Endothelial cell of umbilical vein (primary cell): ENCODE measurements around the gene CYP26C1. TPM values are rescaled to one million over a fixed set of nuclear protein-coding genes. Genes with fewer than 3 reads are reported as not detected.

Experiments
- BruUV-seq: library from RNA; stranded (reverse); fragments of 400-500 nt; replicated peaks from 2 replicates; lab custom pipeline; 2021; lab: Mats Ljungman, UMichigan
- CTCF ChIA-PET: fragments of 300-600, 350-600 bp; sonication (Branson Sonifier 250); formaldehyde crosslinking; loops from one replicate; lab custom pipeline; 2021; ENCODE audit warnings: antibody characterized with exemption, inconsistent platforms; lab: Charles Lee
- POLR2A ChIA-PET: fragments of 300-600, 350-600 bp; sonication (Branson Sonifier 250); formaldehyde crosslinking; loops from one replicate; lab custom pipeline; 2021; ENCODE audit warnings: antibody characterized with exemption, inconsistent platforms; lab: Charles Lee
- DNase-seq: peaks from one replicate; pipeline ENCODE4 v3.0.0-alpha.2; 2011; ENCODE audit warnings: low read depth, low spot score
- FAIRE-seq: peaks from 2 replicates; lab custom pipeline; 2011; peaks lifted over from hg19 to GRCh38; lab: Jason Lieb, UNC
- H2AFZ ChIP-seq: 2 replicates; pipeline ENCODE4 v1.6.0; 2012; ENCODE audit warnings: low read depth, low read length, control low read depth, inconsistent platforms
- H3K27ac ChIP-seq: 2 replicates; pipeline ENCODE4 v1.5.1; 2011; ENCODE audit warnings: low read depth, mild to moderate bottlenecking, control low read depth, low read length, moderate library complexity; ENCODE audit not compliant: insufficient read depth
- H3K27me3 ChIP-seq, 2 experiments: 2 replicates each; pipeline versions ENCODE4 v1.6.0 to v1.6.1; 2011; ENCODE audit warnings: low read length in 2 of 2, mixed read lengths in 1 of 2; ENCODE audit not compliant: control insufficient read depth in 2 of 2, insufficient read depth in 2 of 2
- H3K36me3 ChIP-seq, 2 experiments: 2 replicates in 1 of 2; 3 replicates in 1 of 2; pipeline ENCODE4 v1.5.1; 2011; ENCODE audit warnings: low read length in 2 of 2, mild to moderate bottlenecking in 1 of 2, moderate library complexity in 1 of 2; ENCODE audit not compliant: control insufficient read depth in 2 of 2, insufficient read depth in 2 of 2; ENCODE audit errors: extremely low read depth in 1 of 2
- H3K4me1 ChIP-seq: 3 replicates; pipeline ENCODE4 v1.5.1; 2011; ENCODE audit warnings: mild to moderate bottlenecking, low read length; ENCODE audit not compliant: control insufficient read depth, insufficient read depth; ENCODE audit errors: extremely low read depth
- H3K4me2 ChIP-seq: 2 replicates; pipeline ENCODE4 v1.6.1; 2011; ENCODE audit warnings: low read length, control low read depth, mixed read lengths; ENCODE audit not compliant: insufficient read depth
- H3K4me3 ChIP-seq, 3 experiments: fragments of 200-600 bp in 1 of 3; sonication (generic), shearing (Covaris generic) in 1 of 3; replicated peaks in 1 of 3; 2 replicates each; pipeline ENCODE4 v1.5.1; 2011 to 2016; ENCODE audit warnings: control low read depth in 3 of 3, low read length in 3 of 3, mild to moderate bottlenecking in 2 of 3, inconsistent platforms in 1 of 3, low read depth in 1 of 3, moderate library complexity in 1 of 3; ENCODE audit not compliant: insufficient read depth in 1 of 3
- H3K79me2 ChIP-seq: 2 replicates; pipeline ENCODE4 v1.6.0; 2012; ENCODE audit warnings: low read length, inconsistent platforms; ENCODE audit not compliant: control insufficient read depth, insufficient read depth
- H3K9ac ChIP-seq: replicated peaks from 2 replicates; pipeline ENCODE3; 2011; ENCODE audit warnings: low read length, control low read depth; ENCODE audit not compliant: insufficient read depth; ENCODE audit errors: extremely low read depth
- H3K9me1 ChIP-seq: replicated peaks from 3 replicates; pipeline ENCODE4 v1.6.0; 2011; ENCODE audit warnings: mild to moderate bottlenecking, low read length; ENCODE audit not compliant: control insufficient read depth, insufficient read depth; ENCODE audit errors: extremely low read depth
- H3K9me3 ChIP-seq: replicated peaks from 2 replicates; pipeline ENCODE4 v1.5.1; 2012; ENCODE audit warnings: low read length, inconsistent platforms; ENCODE audit not compliant: control insufficient read depth, insufficient read depth
- H4K20me1 ChIP-seq: replicated peaks from 2 replicates; pipeline ENCODE3; 2011; ENCODE audit warnings: mild to moderate bottlenecking, low read length; ENCODE audit not compliant: control insufficient read depth, insufficient read depth; ENCODE audit errors: extremely low read depth
- CTCF ChIP-seq, 2 donors: IDR thresholded peaks; 1 replicate in 1 of 2; 2 replicates in 1 of 2; pipeline ENCODE4 v1.5.1; 2011; ENCODE audit warnings: low read length in 2 of 2, mild to moderate bottlenecking in 2 of 2, moderate library complexity in 2 of 2, control low read depth in 1 of 2, inconsistent platforms in 1 of 2, low read depth in 1 of 2; ENCODE audit not compliant: insufficient read depth in 1 of 2; ENCODE audit errors: extremely low read depth in 1 of 2
- FOS ChIP-seq: IDR thresholded peaks from 2 replicates; pipeline ENCODE4 v1.6.1; 2011; ENCODE audit warnings: mild to moderate bottlenecking, low read length, moderate library complexity, borderline replicate concordance; ENCODE audit not compliant: insufficient read depth
- JUN ChIP-seq: IDR thresholded peaks from 2 replicates; pipeline ENCODE4 v1.6.1; 2011; ENCODE audit warnings: borderline replicate concordance, low read depth; ENCODE audit not compliant: insufficient read length, insufficient read depth
- MYC ChIP-seq: IDR thresholded peaks from one replicate; pipeline ENCODE4 v1.6.1; 2011; ENCODE audit warnings: mild to moderate bottlenecking, low read depth, low read length
- POLR2AphosphoS5 ChIP-seq: IDR thresholded peaks from 2 replicates; pipeline ENCODE4 v1.6.1; 2012; ENCODE audit warnings: low read depth, mild to moderate bottlenecking, control low read depth, low read length, moderate library complexity; ENCODE audit not compliant: insufficient read depth
- dilution Hi-C: fragments of 300-500 bp; cut with MboI; formaldehyde crosslinking; loops from one replicate; pipeline ENCODE4 v1.15.0; 2019; ENCODE audit warnings: low sequenced_read_pairs; ENCODE audit not compliant: extremely low pct_ligation_motif_present
- intact Hi-C: fragments of 100-400 bp; cut with micrococcal nuclease; formaldehyde crosslinking; loops from one replicate; pipeline ENCODE4 v1.10.0; 2022
- polyA plus RNA-seq, 4 experiments: library from polyadenylated mRNA; depleted of rRNA in 3 of 4; stranded (reverse) in 3 of 4; unstranded in 1 of 4; fragments of >200 nt; gene quantifications; 2 replicates each; pipeline versions ENCODE4 v1.2.1 to v1.2.3, GENCODE V29; 2011 to 2012; ENCODE audit warnings: missing spikeins in 1 of 4
- total RNA-seq: library from RNA; stranded (reverse); gene quantifications from 2 replicates; pipeline ENCODE4 v1.2.3, GENCODE V29; 2021

CYP26C1 gene
- total and polyA plus RNA-seq, 2 donors (not counting 3 experiments of a cell fraction or from before 2014, with no cell fraction given) = 0.12 to 3.0 TPM

- Histone ChIP-seq H3K9me1 (no peaks in the 10 kb centered on the region), H2AFZ (no peak overlapping the region), H3K79me2 (no peaks in the 10 kb centered on the region), H3K9me3 (no peaks in the 10 kb centered on the region), H3K27me3 (no peaks in the 10 kb centered on the region), H3K4me3 (no peak overlapping the region), H3K4me2 (no peak overlapping the region), H3K36me3 (peaks cover 5 to 45% of the 10 kb centered on the region in 2 experiments), H3K9ac (no peak overlapping the region), H4K20me1 (no peaks in the 10 kb centered on the region), H3K27ac (no peak overlapping the region), H3K4me1 (peaks cover 16% of the 10 kb centered on the region)
- ChIA-PET CTCF (interaction anchor here (1.5 kb wide), 1 partner anchor 39 kb away, joined by 3 read pairs; no protein-coding TSS in a partner anchor), POLR2A (no interaction called here)
- TF ChIP-seq FOS (no peak), JUN (no peak), CTCF (IDR thresholded peaks at IDR 0.05; ENCODE audit: extremely low read depth in 1 of 2, insufficient read depth in 1 of 2, low read depth in 1 of 2, low read length in 2 of 2) (no peak), POLR2AphosphoS5 (no peak), MYC (no peak)
- dilution Hi-C loops (no loop called here), intact Hi-C loops (loop anchor here (10.0 kb wide), 1 partner anchor 219 kb away; the partner anchor contains the start of gene EXOC6)
- BruUV-seq = no TSS peak
- no peak for DNase-seq
- FAIRE-seq = no peak
Observed at GRCh38 chr10:93063977-93064660, 3.5 kb downstream of the CYP26C1 start.
